SH-SY5Y (cell line): ENCODE results near the gene RUVBL1.

Source experiments
- GATA2 ChIP-seq: IDR thresholded peaks from 2 replicates; pipeline ENCODE4 v1.6.1; 2011; ENCODE audit warnings: mild to moderate bottlenecking, low read depth, low read length
- GATA3 ChIP-seq: IDR thresholded peaks from 2 replicates; pipeline ENCODE4 v1.6.1; 2011; ENCODE audit warnings: low read depth, mild to moderate bottlenecking, low read length, moderate library complexity

GRCh38 chr3:128069271-128069670 is 54.3 kb downstream of the RUVBL1 start:
- TF ChIP-seq GATA2, result no peak
- no peak for TF ChIP-seq GATA3
